Measurements from ENCODE around the gene SEMA3D. TPM values are rescaled to one million over a fixed set of nuclear protein-coding genes. Genes with fewer than 3 reads are reported as not detected.

Gene SEMA3D
- total RNA-seq, 1 donor from 2014 or later = 1.9 TPM

DNA sequence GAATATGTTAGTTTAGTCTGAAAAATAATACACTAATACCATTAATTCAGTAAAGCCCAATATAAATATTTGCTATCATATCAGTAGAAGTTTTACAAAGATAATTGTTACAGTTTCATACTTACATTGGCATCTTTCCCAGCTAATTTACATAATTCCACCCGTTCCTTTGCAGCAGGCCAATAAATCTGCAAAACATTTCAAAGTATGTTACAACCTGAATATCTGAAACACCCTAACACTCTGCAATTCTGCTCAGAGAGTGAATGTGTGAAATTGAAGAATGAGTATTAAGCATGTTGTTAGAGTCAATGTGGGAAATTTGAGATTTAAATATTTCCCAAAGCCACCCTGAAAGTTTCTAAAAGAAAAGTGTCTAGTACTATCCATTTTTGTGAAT, 105.5 kb downstream of the SEMA3D start:
- DNase-seq (ENCODE audit: low spot score) = no peak

DNA sequence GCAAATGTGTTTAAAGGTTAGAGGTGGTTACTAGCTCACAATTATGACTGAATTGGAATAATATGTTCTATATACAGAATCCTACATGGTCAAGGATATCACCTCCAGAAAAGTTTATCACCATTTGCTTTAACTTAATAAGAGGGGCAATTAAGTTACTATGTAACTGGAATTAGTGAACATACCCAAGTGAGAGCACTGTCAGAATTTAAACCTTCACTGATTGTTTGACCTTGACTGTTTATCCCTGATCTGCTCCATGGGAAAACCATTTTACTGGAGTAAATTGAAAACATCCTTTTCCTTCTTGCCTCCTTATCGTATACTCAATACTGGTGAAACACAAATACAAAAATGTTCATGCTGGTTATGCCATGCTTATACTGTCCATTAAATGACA, 107.4 kb downstream of the SEMA3D start:
- DNase-seq (ENCODE audit: low spot score) = no peak

DNA sequence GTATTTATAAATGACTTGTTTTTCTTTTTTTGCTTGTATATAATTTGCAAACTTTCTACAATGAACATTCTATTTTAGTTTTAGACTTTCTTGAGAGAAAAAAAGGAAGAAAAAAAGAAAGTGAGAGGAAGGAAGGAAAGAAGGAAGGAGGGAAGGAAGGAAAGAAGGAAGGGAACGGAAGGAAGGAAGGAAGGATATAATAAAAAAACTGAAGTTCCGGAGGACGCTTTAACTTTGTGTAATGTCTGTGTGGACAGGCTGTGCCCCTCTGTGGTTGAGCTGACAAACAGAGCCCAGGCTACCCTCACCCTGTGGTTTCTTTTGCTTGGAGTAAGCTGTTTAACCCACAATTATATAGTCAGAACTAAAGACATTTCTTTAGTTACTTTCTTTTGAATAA, 108.7 kb downstream of the SEMA3D start:
- no peak for DNase-seq (ENCODE audit: low spot score)

DNA sequence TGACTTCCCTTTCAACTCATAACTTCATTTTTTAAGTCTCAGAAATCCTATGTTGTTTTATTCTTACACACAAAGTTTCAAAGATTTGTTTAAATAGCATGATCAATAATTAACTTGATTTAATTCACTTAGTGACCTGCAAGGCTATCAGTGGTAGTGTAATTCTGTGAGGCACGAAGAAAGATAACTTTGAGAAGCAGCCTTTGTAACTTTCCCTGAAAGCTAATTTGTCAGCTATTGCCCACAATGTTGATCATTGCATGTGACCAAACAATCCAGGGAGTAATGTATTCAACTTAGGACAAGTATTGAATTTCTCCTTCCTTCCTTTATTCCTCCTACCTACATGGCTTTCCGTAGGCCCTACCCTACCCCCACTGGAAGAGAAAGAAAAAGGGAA, 111.0 kb downstream of the SEMA3D start:
- no peak for DNase-seq (ENCODE audit: low spot score)

DNA sequence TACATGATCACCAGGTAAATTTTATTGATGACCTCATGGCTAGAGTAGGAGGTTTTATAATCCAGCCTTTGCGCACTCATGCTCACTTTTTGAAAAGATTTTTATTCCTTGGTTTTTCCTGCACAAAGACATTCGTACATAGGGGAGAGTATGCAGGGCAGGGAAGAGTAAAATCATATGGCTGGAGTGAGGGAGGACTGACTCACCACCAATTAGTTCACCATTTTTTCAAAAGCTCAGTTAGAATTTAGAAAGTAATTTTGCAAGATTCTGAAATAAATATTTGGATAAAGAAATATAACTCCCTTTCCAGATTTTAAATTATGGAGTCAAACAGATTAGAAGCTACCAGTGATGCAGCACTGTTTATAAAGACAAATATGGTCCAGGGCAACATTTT, 111.9 kb downstream of the SEMA3D start:
- no peak for DNase-seq (ENCODE audit: low spot score)

DNA sequence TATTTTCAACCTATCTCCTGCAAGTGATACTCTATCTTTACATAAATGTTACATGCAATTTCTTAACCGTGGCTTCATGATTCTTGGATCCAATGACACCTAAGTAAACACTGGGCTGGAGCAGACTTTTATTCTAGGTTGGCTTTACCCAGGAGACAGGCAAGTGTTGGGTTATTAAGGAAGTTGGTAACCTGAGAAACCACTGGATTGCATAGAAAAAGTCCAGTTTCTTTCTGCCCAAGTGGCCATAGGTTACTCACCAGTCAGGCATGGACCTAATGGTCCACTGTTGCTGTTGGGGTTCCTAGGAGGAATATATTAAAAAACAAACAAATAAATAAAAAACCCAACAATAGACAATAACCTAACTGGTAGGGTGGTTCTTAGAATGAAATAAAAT, 112.8 kb downstream of the SEMA3D start:
- no peak for DNase-seq (ENCODE audit: low spot score)

DNA sequence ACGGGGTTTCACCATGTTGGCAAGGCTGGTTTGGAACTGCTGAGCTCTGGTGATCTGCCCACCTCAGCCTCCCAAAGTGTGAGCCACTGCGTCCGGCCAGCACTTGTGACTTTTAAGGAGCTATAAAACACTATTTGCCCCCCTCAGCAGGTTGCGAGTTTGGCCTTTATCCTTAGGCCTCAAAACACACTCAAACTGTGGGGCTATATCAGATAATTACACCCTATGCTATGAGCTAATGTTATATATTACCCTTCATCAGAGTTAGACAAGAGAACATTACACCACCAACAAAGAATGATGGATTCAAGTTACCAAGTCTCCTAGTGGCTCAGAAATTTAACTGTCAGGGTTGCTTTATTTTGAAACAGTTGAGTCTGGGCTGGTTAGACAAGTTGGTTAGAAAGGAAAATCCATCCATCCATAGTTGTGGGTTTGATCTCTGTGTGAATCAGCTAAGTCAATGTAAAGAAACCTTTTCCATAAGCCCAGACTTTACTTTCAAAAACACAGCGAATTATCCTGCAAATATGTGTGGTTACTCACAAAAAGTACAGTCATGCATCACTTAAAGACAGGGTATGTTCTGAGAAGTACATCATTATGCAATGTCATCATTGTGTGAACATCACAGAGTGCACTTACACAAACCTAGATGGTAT, 115.8 kb downstream of the SEMA3D start:
- DNase-seq (ENCODE audit: low spot score) = no peak

DNA sequence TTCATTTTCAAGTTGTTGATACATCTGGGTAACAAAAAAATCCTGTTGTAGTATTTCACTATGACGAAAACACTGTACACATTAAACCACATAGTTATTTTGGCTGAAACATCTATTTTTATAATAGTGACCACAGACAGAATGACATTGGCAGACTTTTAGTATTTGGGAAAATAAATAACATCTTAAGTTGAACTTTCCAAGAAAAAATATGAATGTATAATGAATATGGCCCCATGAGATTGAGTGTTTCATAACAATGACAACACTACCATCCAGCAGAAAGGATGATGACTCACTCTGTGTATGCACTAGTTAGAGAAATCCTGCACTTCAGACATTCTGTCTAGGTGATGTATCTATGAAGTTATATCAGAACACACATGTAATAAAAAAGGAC, 118.1 kb downstream of the SEMA3D start:
- no peak for DNase-seq (ENCODE audit: low spot score)

DNA sequence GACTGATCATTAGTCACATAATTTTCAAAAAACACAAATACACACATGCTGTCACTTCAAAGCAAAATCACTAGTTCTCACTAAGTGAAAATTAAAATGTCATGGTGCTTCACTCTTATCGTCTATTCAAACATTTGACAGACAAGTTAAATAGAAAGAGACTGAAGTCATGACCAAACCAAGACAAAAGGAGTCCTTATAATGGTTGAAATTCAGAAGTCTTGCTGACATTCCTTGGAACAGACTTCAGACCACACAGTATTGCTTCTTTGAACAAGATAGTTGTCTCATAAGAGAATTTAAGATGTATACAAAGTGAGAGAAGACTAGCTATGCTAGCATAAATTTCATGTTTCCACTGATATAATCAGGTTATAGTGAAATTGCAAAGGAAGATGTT, 119.5 kb downstream of the SEMA3D start:
- no peak for DNase-seq (ENCODE audit: low spot score)

DNA sequence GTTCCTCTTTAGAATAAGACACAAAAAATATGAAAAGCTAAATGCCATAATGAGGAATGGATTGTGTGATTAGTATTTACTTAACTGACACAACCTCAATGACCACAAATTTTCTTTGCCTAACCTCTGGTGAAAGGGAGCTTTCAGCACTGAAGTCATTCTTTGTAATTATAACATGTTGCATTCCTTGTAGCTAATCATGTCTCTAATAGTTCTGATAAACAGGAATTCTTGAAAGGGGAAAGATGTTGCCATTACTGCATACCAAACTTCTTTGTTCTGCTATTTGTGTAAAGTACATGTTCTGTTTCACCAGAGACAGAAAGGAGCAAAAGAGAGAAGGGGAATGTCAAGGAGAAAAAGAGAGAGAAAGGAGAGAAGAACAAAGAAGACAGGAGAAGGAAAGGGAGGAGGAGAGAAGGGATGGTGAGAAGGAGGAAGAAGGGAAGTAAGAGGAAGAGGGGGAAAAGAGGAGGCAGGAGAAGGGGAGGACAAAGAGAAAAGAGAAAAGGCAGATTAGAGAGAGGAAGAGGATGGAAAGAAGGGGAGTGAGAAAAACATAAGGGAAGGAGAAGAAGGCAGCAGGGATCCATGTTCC, 120.9 kb downstream of the SEMA3D start:
- no peak for DNase-seq (ENCODE audit: low spot score)

DNA sequence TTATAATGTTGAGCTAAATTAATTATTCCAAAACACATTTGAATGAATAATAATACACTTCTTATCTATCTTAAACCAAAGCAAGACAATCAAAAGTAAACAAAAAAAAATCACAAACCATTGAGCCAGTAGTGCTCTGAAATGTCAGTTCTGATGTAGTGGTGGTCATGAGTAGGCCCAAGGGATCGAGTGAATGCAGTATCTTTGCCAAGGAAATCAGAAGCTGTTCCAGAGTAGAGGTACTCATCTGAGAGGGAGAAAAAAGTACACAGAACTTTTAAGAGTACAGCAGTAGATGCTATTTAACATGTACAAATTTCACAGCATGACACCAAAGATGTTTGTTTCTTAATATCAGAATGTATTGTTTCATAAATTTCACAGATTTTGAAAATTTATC, 121.5 kb downstream of the SEMA3D start:
- DNase-seq (ENCODE audit: low spot score) = no peak

DNA sequence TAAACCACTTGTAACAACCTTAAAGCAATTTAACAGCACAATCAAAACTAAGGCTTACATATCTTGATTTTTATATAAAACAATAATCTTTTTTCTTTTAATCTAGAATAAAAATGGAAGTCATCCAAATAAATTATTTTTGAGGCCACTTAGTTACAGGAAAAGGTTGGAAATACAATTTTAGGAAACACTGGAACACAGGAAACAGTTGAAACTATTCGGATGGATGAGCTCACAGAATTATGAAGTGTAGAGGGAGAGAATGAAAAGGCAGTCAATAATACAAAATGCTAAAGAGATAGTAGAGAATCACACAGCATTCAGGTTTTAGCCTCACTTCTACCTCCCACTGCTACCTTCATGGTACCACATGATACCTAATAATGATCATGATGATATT, 124.2 kb downstream of the SEMA3D start:
- no peak for DNase-seq (ENCODE audit: low spot score)

DNA sequence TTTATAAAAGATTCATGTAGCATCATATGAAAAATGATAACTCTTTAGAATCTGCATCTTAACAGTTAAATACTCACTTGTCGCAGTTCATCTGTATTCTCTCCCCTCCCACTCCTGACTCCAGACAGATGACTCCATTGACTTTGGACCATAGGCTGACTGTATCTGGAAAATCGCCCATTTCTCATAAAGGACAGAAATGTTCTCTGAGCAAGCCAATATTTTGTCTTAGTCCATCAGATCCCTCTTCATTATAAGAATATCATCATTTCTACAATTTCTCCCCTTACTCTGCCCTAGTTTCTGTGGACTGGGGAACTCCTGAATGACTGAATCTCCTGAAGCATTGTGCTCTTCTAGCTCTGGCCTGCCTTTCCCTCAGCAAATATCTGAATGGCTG, 125.4 kb downstream of the SEMA3D start:
- no peak for DNase-seq (ENCODE audit: low spot score)

DNA sequence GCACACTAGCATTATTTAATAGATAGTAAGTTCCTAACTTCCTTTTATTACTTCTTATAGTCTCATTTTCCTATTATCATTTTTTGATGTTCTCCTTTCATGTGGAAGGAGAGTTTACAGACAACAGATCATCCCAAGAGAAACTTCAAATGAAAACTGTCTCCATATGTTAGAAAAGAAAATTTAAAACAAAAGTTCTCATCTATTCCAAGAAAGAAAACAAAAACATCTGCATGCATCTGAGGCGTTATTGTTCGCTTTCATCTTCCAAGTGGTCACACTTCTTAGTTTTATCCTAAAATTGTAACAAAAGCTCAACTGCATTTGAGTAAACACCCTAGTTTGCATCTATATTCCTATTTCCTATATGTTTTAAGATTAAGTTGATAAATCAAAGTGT, 126.2 kb downstream of the SEMA3D start:
- DNase-seq (ENCODE audit: low spot score) = no peak

DNA sequence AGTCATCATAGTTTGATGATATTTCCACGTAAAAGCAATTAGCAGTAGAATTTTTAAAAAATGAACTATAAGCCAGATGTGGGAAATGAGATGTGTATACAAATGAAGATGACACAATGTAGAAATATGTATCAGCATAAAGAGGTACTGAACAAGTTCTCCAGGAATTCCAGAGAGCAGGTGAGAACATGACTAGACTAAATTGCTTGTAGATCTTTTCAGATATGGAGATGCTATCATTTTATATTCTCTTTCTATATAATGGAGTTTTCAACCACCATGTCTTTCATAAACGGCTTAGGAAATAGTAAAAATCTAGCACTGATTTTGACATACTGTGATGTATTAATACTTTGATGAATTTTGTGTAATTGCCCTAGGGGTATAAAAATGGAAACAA, 130.9 kb downstream of the SEMA3D start:
- no peak for DNase-seq (ENCODE audit: low spot score)

DNA sequence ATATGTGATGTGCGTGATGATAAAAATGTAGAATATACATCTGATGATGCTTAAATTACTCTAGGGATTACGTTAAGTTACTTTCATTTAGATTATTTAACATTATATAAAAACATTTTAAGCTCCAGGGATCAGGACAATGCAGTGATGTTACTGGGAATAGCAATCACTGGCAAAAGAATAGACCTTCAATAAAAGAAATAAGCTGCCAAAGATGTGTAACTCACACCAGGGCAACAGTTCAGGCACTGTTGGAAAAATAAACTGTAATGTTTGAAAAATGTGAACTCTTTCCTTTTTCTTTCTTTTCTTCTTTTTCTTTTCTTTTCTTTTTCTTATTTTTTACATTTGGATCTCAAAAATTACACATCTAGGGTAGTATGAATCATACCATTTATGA, 131.7 kb downstream of the SEMA3D start:
- no peak for DNase-seq (ENCODE audit: low spot score)

DNA sequence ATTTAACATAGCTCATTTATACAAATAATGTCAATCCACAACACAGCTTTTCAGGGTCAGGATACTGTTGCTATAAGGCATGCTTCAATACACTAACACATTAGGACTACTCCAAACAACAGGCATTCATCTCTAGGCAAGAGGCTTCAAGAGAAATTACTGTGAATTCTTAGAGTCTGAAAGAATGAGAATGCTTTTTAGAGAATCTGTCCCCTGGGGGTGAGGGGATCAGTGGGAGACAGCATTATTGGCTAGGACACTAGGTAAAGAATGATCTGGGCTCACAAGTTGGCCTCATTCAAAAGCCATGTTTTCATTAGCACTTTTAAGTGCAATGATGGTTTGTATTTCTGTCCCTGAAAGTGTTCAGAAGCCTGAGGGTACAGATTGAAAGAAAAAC, 132.6 kb downstream of the SEMA3D start:
- no peak for DNase-seq (ENCODE audit: low spot score)

DNA sequence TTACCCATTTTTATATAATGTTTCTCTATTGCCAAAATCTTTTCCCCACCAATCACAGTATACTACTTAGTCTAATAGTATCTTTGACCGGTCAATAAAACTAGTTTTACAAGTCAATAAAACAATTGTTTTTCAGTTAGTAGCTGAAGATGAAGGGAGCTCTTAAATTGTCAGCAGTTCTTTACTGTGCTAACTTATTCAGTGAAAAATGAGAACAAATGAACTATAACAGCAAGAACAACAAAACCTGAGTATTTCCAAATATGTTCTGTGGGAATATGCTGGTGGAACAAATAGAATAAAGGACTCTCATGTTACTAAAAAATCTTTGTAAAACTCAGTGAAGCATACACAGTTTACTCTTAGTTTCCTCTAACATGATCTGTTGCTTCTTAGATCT, 134.0 kb downstream of the SEMA3D start:
- no peak for DNase-seq (ENCODE audit: low spot score)

DNA sequence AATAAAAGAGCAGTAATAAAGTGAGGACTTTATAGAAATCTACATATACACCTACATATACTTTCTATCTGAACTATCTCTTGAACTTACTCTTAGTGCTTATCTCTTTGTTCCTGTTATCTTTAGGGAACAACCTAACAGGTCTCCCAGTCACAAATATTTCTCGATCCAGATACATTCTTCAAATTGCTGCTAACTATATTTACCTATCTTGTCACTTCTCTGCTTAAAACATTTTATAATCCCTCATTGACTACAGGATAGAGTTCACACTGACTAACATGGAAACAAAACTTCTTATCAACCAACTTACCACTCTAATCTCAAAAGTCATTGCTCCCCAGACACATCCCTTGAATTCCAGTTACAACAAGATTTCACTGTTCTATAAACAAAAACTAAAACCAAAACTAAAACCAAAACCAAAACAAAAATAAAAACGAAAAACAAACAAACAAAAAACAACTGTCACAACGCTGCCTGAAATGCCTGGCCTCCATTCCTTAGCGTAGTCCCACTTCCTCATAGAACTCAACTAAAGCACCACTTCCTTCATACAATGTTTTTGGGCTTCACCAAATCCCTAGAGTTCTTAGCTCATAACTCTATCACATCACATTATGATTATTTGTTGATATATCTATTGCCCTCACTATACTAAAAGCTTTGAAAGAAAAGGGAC, 134.7 kb downstream of the SEMA3D start:
- DNase-seq (ENCODE audit: low spot score) = no peak

DNA sequence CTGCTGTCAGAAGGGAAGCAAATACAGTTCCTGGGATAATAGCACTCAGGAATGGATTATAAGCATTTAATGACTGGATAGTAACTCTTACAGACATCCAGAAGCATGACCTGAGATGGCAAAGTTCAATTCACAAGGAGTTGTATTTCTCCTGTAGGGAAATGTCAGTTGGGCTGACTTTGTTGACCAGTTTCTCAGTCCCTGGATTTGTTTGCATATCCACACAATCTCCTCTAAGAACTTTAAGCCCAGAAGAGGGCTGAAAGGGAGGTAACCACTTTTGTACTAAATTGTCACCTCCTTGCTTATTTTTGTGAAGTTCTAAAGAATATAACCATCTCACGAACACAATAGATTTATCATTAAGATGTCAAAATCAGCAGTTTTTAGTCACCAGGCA, 140.3 kb downstream of the SEMA3D start:
- no peak for DNase-seq (ENCODE audit: low spot score)

DNA sequence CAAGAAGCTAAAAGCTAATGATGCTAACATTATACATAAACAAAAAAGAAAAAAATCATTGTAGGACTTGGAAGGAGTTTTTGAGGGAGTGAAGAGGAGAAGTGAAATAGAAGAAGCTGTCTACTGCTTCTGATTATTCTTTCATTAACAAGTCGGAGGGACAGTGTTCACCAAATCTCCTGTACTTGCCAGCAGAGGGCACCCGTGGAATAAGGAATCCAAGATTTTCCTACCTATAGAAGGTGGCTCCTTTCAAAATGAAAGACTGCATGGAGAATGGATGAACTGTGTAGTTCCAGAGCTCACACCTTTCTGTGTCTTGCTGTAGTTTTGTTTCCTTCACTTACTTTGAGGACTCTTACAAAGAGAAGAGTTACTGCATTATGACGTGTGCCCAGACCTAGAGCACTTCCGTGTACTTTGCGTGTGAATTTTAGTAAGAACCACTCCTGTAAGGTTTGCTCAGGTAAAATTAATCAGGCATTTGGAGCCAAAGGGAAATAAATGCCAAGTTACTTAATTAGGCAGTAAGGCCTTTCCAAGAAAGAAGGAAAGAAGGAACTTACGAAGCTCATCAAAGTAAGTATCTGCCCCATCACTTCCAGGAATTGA, 145.1 kb downstream of the SEMA3D start:
- no peak for DNase-seq (ENCODE audit: low spot score)

DNA sequence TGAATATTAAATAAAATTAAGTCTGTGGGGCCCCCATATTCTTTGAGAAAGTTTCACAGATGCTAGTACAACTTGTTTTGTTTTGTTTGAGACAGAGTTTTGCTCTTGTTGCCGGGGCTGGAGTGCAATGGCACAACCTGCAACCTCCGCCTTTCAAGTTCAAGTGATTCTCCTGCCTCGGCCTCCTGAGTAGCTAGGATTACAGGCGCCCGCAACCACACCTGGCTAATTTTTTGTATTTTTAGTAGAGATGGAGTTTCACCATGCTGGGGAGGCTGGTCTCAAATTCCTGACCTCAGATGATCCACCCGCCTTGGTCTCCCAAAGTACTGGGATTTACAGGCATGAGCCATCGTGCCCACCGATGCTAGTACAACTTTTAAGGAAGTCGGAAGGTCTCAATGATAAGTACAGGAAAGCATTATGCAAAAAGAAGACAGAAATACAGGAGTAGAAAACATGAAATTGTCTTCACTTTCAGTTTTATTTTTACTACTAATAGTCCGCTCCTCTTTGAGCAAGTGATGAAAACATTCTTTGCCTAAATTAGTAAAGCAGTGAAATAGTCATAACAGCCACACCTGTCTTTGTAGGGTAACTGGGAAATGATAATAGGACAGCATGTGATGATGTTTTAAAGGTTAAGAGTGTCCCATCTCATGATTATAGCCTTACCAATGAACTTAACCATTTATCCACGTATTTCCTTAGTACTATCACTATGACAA, 147.5 kb downstream of the SEMA3D start:
- DNase-seq (ENCODE audit: low spot score) = no peak

Measured in mesenteric fat pad (tissue), 1 donor.